ENCODE data around the gene CACNA1C.
"Not testable (repeated sequence)": the region's sequence is repeated elsewhere in the genome, so short reads cannot be mapped to it uniquely, and the experiment has no call there.

The CACNA1C gene

GRCh38 chr12:2677142-2677880, 624.5 kb downstream of the CACNA1C start:
- no peaks in the 10 kb centered on the region for H3K27me3 ChIP-seq (ENCODE audit: low read depth, low read length)
- H3K9me3 ChIP-seq (ENCODE audit: control insufficient read depth in 1 of 2, low read length in 2 of 2), result no peaks in the 10 kb centered on the region
- H3K4me1 ChIP-seq (ENCODE audit: control insufficient read depth in 1 of 2, insufficient read depth in 2 of 2, low read length in 2 of 2), result no peaks in the 10 kb centered on the region
- H3K36me3 ChIP-seq (ENCODE audit: control insufficient read depth in 1 of 2, insufficient read depth in 2 of 2, low read length in 2 of 2), result peaks cover 5 to 53% of the 10 kb centered on the region in 2 donors
- no peak overlapping the region for H3K4me3 ChIP-seq (ENCODE audit: low read depth in 1 of 2, low read length in 2 of 2)
- H3K27ac ChIP-seq (ENCODE audit: low read length), result no peak overlapping the region

GRCh38 chr12:2678426-2678825, 625.6 kb downstream of the CACNA1C start:
- Histone ChIP-seq H3K4me3 (ENCODE audit: low read depth in 1 of 2, low read length in 2 of 2) (no peak overlapping the region), H3K27me3 (ENCODE audit: low read depth, low read length) (no peaks in the 10 kb centered on the region), H3K9me3 (ENCODE audit: control insufficient read depth in 1 of 2, low read length in 2 of 2) (no peaks in the 10 kb centered on the region), H3K36me3 (ENCODE audit: control insufficient read depth in 1 of 2, insufficient read depth in 2 of 2, low read length in 2 of 2) (peaks cover 0 to 48% of the 10 kb centered on the region in 2 donors), H3K4me1 (ENCODE audit: control insufficient read depth in 1 of 2, insufficient read depth in 2 of 2, low read length in 2 of 2) (peaks cover 0 to 7% of the 10 kb centered on the region in 2 donors), H3K27ac (ENCODE audit: low read length) (no peak overlapping the region)

- Histone ChIP-seq H3K9me3 (ENCODE audit: control insufficient read depth in 1 of 2, low read length in 2 of 2) (no peaks in the 10 kb centered on the region), H3K36me3 (ENCODE audit: control insufficient read depth in 1 of 2, insufficient read depth in 2 of 2, low read length in 2 of 2) (peaks cover 0 to 44% of the 10 kb centered on the region in 2 donors), H3K4me1 (ENCODE audit: control insufficient read depth in 1 of 2, insufficient read depth in 2 of 2, low read length in 2 of 2) (peaks cover 0 to 10% of the 10 kb centered on the region in 2 donors), H3K27ac (ENCODE audit: low read length) (no peak overlapping the region), H3K27me3 (ENCODE audit: low read depth, low read length) (no peaks in the 10 kb centered on the region), H3K4me3 (ENCODE audit: low read depth in 1 of 2, low read length in 2 of 2) (no peak overlapping the region)
These were observed 626.5 kb downstream of the CACNA1C start for GRCh38 chr12:2679068-2679815.

DNA sequence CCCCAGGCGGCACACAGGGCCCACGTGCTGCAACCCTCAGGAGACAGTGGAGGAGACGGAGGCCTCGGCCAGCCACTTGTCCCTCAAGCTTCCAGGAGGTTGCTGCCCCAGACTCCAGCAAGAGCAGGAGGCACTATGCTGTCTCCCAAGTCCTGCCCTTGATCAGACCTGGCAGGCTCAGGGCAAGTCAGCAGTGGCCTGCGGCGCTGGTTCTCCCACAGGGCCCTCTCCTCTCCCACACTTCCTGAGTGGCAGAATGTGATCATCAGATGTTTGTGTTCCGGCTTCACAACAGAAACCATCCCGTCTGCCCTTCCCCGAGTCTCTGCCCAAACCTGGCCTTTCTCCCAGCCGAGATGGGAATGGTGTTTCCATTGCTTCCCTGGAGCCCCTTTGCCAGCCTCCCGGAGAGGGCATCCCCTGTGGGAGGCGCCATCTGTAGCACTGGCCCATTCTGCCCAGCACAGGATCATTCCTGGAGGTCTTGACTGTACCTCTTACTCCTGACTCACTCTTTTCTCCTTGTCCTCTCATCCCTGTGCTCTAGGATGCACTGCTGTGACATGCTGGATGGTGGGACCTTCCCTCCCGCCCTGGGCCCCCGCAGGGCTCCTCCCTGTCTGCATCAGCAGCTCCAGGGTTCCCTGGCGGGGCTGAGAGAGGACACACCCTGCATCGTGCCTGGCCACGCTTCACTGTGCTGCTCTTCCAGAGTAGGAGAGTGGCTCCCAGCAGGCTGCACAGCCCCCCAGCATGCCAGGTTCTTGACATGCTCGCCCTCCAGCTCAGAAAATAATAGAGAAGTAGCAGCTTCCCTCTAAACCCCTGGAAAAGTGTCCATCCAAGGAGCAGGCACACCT, 627.3 kb downstream of the CACNA1C start:
- H3K27ac ChIP-seq (ENCODE audit: low read length), result no peak overlapping the region
- no peaks in the 10 kb centered on the region for H3K27me3 ChIP-seq (ENCODE audit: low read depth, low read length)
- H3K4me1 ChIP-seq (ENCODE audit: control insufficient read depth in 1 of 2, insufficient read depth in 2 of 2, low read length in 2 of 2), result peaks cover 0 to 10% of the 10 kb centered on the region in 2 donors
- no peaks in the 10 kb centered on the region for H3K9me3 ChIP-seq (ENCODE audit: control insufficient read depth in 1 of 2, low read length in 2 of 2)
- peaks cover 0 to 39% of the 10 kb centered on the region in 2 donors for H3K36me3 ChIP-seq (ENCODE audit: control insufficient read depth in 1 of 2, insufficient read depth in 2 of 2, low read length in 2 of 2)
- no peak overlapping the region for H3K4me3 ChIP-seq (ENCODE audit: low read depth in 1 of 2, low read length in 2 of 2)

GRCh38 chr12:2680676-2681039, 627.9 kb downstream of the CACNA1C start:
- Histone ChIP-seq H3K9me3 (ENCODE audit: control insufficient read depth in 1 of 2, low read length in 2 of 2) (no peaks in the 10 kb centered on the region), H3K27ac (ENCODE audit: low read length) (no peak overlapping the region), H3K27me3 (ENCODE audit: low read depth, low read length) (no peaks in the 10 kb centered on the region), H3K4me1 (ENCODE audit: control insufficient read depth in 1 of 2, insufficient read depth in 2 of 2, low read length in 2 of 2) (peaks cover 0 to 10% of the 10 kb centered on the region in 2 donors), H3K36me3 (ENCODE audit: control insufficient read depth in 1 of 2, insufficient read depth in 2 of 2, low read length in 2 of 2) (peaks cover 0 to 42% of the 10 kb centered on the region in 2 donors), H3K4me3 (ENCODE audit: low read depth in 1 of 2, low read length in 2 of 2) (no peak overlapping the region)

DNA sequence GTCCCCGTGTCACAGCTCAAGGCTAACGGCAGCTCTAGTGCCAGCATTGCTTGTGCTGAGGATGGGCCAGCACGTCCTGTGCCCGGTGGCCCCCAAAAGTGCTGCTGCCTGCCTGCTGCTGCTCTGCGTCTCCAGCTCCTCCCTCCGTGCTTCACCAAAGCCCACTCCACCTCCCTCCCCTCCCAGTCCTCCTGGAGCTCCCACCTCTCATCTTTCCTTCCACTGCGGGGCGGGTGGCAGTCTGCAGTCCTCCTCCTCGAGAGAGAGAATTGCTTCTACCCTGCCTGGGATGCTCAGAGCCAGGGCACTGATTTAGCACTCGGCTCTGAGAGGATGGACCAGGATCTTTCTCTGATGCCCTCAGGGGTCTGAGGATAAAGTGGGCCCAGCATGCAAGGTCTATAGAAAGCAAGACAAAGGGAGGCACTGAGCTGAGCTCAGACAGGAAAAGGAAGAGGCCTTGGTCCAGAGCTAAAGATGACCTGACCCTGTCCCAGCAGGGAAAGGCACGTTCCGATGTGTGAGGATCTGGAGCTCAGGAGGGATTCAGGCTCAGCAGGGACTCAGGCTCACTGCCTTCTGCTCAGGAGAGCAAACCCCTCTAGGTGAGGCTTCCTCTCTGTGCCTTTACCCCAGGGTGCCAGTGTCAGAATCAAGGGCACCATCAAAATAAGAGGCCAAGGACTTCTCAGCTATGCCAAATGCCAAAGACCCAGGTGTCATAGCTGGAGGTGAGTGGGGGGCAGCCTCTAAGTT, 628.8 kb downstream of the CACNA1C start:
- peaks cover 4 to 51% of the 10 kb centered on the region in 2 donors for H3K36me3 ChIP-seq (ENCODE audit: control insufficient read depth in 1 of 2, insufficient read depth in 2 of 2, low read length in 2 of 2)
- H3K9me3 ChIP-seq (ENCODE audit: control insufficient read depth in 1 of 2, low read length in 2 of 2), result no peaks in the 10 kb centered on the region
- H3K4me3 ChIP-seq (ENCODE audit: low read depth in 1 of 2, low read length in 2 of 2), result no peak overlapping the region
- H3K27ac ChIP-seq (ENCODE audit: low read length), result no peak overlapping the region
- H3K4me1 ChIP-seq (ENCODE audit: control insufficient read depth in 1 of 2, insufficient read depth in 2 of 2, low read length in 2 of 2), result peaks cover 0 to 10% of the 10 kb centered on the region in 2 donors
- no peaks in the 10 kb centered on the region for H3K27me3 ChIP-seq (ENCODE audit: low read depth, low read length)

DNA sequence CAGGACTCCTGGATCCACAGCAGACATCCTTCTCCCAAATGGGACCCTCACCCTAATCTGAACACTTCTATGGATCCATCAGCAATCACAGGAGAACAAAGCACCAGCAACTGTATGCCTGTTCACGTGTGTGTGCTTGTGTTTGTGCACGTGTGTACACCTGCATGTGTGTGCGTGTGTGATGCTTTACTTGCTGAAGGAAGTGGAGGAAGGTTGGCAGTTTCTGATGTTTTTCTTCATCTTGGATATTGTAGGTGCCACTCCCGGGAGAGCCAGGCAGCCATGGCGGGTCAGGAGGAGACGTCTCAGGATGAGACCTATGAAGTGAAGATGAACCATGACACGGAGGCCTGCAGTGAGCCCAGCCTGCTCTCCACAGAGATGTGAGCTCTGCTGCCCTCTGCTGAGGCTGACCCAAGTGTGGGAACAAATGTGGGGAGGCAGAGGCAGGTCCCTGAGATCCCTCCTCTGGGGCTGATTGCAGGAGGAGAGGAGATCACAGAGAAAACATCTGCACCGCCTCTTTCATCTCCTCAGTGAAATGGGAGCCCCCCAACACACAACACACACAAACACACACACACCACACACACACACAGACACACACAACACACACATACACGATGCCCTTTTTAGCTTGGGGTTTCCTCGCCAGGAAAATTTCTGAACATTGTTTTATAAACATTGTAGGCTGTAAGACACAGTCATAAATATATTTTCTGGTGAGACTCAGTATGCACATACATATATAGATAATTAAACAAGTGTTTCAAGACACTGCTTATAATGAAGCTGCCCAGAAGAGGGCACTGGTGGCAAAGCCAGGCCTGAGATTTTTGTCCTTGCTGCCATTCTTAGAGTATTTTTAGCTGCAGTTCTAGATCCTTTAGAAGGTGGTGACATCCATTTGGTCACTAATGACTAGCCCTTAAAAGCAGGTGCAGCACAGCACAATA, 629.8 kb downstream of the CACNA1C start:
- Histone ChIP-seq H3K36me3 (ENCODE audit: control insufficient read depth in 1 of 2, insufficient read depth in 2 of 2, low read length in 2 of 2) (peaks cover 4 to 51% of the 10 kb centered on the region in 2 donors), H3K4me1 (ENCODE audit: control insufficient read depth in 1 of 2, insufficient read depth in 2 of 2, low read length in 2 of 2) (peaks cover 0 to 10% of the 10 kb centered on the region in 2 donors), H3K27me3 (ENCODE audit: low read depth, low read length) (no peaks in the 10 kb centered on the region), H3K4me3 (ENCODE audit: low read depth in 1 of 2, low read length in 2 of 2) (no peak overlapping the region), H3K27ac (ENCODE audit: low read length) (no peak overlapping the region), H3K9me3 (ENCODE audit: control insufficient read depth in 1 of 2, low read length in 2 of 2) (no peaks in the 10 kb centered on the region)

GRCh38 chr12:2683283-2684025, 630.7 kb downstream of the CACNA1C start:
- H3K9me3 ChIP-seq (ENCODE audit: control insufficient read depth in 1 of 2, low read length in 2 of 2), result no peaks in the 10 kb centered on the region
- H3K36me3 ChIP-seq (ENCODE audit: control insufficient read depth in 1 of 2, insufficient read depth in 2 of 2, low read length in 2 of 2), result peaks cover 4 to 51% of the 10 kb centered on the region in 2 donors
- no peaks in the 10 kb centered on the region for H3K27me3 ChIP-seq (ENCODE audit: low read depth, low read length)
- no peak overlapping the region for H3K4me3 ChIP-seq (ENCODE audit: low read depth in 1 of 2, low read length in 2 of 2)
- H3K27ac ChIP-seq (ENCODE audit: low read length), result no peak overlapping the region
- peaks cover 0 to 10% of the 10 kb centered on the region in 2 donors for H3K4me1 ChIP-seq (ENCODE audit: control insufficient read depth in 1 of 2, insufficient read depth in 2 of 2, low read length in 2 of 2)

DNA sequence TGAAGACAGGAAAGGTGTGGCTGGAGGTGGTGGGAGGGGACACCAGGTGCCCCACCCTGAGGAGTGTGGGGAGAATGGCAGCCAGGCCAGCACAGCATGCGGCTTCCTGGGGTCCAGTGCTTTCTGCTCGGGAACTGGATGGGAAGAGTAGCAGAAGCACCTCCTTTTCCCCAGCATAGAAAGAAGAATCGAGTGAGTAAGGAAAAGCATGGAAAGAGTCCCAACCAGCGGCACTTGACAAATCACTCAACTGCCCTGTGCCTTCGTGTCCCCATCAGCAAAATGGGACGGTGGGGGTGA, 631.2 kb downstream of the CACNA1C start:
- not testable (repeated sequence) for H3K27me3 ChIP-seq (ENCODE audit: low read depth, low read length); H3K27ac ChIP-seq (ENCODE audit: low read length); H3K4me3 ChIP-seq (ENCODE audit: low read depth in 1 of 2, low read length in 2 of 2); H3K9me3 ChIP-seq (ENCODE audit: control insufficient read depth in 1 of 2, low read length in 2 of 2)
- Histone ChIP-seq H3K36me3 (ENCODE audit: control insufficient read depth in 1 of 2, insufficient read depth in 2 of 2, low read length in 2 of 2) (peaks cover 4 to 56% of the 10 kb centered on the region in 2 donors), H3K4me1 (ENCODE audit: control insufficient read depth in 1 of 2, insufficient read depth in 2 of 2, low read length in 2 of 2) (peaks cover 0 to 10% of the 10 kb centered on the region in 2 donors)

All from muscle layer of duodenum (tissue), 2 donors.